GM12878 (cell line): Measurements from ENCODE around the gene OR6B1.

Source experiments
- ATF7 ChIP-seq: fragments of 450-650 bp; IDR thresholded peaks from 2 replicates; pipeline ENCODE4 v1.6.1; 2016; ENCODE audit warnings: low read depth, mild to moderate bottlenecking
- EP300 ChIP-seq, 2 experiments: fragments of 150-350 bp in 1 of 2; IDR thresholded peaks; 2 replicates each; pipeline ENCODE4 v1.6.1; 2011 to 2012; ENCODE audit warnings: low read depth in 2 of 2, low read length in 2 of 2, borderline replicate concordance in 1 of 2, improper control_type of control experiment in 1 of 2, inconsistent platforms in 1 of 2; ENCODE audit not compliant: control insufficient read depth in 1 of 2
- EZH2 ChIP-seq: IDR thresholded peaks from 2 replicates; pipeline ENCODE4 v1.6.1; 2012; ENCODE audit warnings: low read depth, mild to moderate bottlenecking, control low read depth, inconsistent platforms, low read length, borderline replicate concordance; ENCODE audit not compliant: control insufficient read depth
- MEF2A ChIP-seq: IDR thresholded peaks from 2 replicates; pipeline ENCODE4 v1.6.1; 2011; ENCODE audit warnings: low read depth, mild to moderate bottlenecking, low read length, moderate library complexity; ENCODE audit not compliant: insufficient read depth
- PRDM15 ChIP-seq: fragments of 450-650 bp; formaldehyde crosslinking; IDR thresholded peaks from 2 replicates; pipeline ENCODE4 v1.4.0; 2020; ENCODE audit warnings: mild to moderate bottlenecking, moderate library complexity
- SP1 ChIP-seq: IDR thresholded peaks from one replicate; pipeline ENCODE4 v1.6.1; 2011; ENCODE audit warnings: low read depth, low read length
- TF ChIP-seq, protein P1 (sequence below), 3 experiments: IDR thresholded peaks in 2 of 3; conservative IDR thresholded peaks in 1 of 3; 2 replicates each; pipeline ENCODE4 v1.5.1; 2011; ENCODE audit warnings: low read depth in 3 of 3, low read length in 3 of 3, mild to moderate bottlenecking in 3 of 3, control low read depth in 2 of 3, moderate library complexity in 2 of 3, inconsistent platforms in 1 of 3, mixed read lengths in 1 of 3; ENCODE audit not compliant: control insufficient read depth in 2 of 3, insufficient read depth in 1 of 3; ENCODE audit errors: extremely low read depth in 1 of 3
- TF ChIP-seq, protein P2 (sequence below): IDR thresholded peaks from 2 replicates; pipeline ENCODE4 v1.6.1; 2011; ENCODE audit warnings: mild to moderate bottlenecking, low read depth, low read length, moderate library complexity; ENCODE audit not compliant: insufficient replicate concordance

DNA sequence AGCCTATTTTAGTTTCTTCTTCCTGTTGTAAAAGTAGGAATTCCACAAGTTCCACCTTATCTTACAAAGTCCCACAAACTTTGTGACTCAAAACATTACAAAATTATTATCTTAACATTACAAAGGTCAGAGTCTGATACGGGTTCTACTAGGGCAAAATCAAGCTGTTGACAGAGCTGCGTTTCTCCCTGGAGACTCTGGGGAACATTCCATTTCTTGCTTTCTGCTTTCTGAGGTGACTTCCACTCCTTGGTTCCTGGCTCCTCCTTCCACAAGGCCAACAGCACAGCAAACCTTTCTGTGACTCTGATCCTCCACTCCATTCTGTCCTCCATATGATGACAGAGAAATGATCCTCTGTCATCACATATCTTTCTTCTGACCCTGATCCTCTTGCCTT lies 34.8 kb upstream of the OR6B1 start:
- TF ChIP-seq, protein P1, sequence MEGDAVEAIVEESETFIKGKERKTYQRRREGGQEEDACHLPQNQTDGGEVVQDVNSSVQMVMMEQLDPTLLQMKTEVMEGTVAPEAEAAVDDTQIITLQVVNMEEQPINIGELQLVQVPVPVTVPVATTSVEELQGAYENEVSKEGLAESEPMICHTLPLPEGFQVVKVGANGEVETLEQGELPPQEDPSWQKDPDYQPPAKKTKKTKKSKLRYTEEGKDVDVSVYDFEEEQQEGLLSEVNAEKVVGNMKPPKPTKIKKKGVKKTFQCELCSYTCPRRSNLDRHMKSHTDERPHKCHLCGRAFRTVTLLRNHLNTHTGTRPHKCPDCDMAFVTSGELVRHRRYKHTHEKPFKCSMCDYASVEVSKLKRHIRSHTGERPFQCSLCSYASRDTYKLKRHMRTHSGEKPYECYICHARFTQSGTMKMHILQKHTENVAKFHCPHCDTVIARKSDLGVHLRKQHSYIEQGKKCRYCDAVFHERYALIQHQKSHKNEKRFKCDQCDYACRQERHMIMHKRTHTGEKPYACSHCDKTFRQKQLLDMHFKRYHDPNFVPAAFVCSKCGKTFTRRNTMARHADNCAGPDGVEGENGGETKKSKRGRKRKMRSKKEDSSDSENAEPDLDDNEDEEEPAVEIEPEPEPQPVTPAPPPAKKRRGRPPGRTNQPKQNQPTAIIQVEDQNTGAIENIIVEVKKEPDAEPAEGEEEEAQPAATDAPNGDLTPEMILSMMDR (IDR thresholded peaks at IDR 0.05 in 2 of 3, conservative IDR thresholded peaks at IDR 0.05 in 1 of 3; ENCODE audit: control insufficient read depth in 2 of 3, extremely low read depth in 1 of 3, insufficient read depth in 1 of 3, low read depth in 3 of 3, low read length in 3 of 3), result no peak
- TF ChIP-seq SP1 (no peak), PRDM15 (CRISPR knock-in tag) (no peak), MEF2A (no peak), EZH2 (no peak), EP300 (IDR thresholded peaks at IDR 0.05; ENCODE audit: borderline replicate concordance in 1 of 2, control insufficient read depth in 1 of 2, low read depth in 2 of 2, low read length in 2 of 2) (no peak), ATF7 (no peak)
- TF ChIP-seq, protein P2, sequence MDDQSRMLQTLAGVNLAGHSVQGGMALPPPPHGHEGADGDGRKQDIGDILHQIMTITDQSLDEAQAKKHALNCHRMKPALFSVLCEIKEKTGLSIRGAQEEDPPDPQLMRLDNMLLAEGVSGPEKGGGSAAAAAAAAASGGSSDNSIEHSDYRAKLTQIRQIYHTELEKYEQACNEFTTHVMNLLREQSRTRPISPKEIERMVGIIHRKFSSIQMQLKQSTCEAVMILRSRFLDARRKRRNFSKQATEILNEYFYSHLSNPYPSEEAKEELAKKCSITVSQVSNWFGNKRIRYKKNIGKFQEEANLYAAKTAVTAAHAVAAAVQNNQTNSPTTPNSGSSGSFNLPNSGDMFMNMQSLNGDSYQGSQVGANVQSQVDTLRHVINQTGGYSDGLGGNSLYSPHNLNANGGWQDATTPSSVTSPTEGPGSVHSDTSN, result no peak
